ENCODE results near the gene CBX2. TPM values are rescaled to one million over a fixed set of nuclear protein-coding genes. Genes with fewer than 3 reads are reported as not detected.

Gene CBX2
- total RNA-seq, 1 donor from 2014 or later = 5.7 TPM

- H3K9ac ChIP-seq (ENCODE audit: low read depth in 1 of 3, low read length in 3 of 3) = no peak overlapping the region
- peaks cover 94 to 99% (median 95%) of the 10 kb centered on the region in 3 donors for H3K27me3 ChIP-seq (ENCODE audit: control insufficient read depth in 3 of 3, insufficient read depth in 3 of 3, low read length in 3 of 3)
- H3K4me1 ChIP-seq (ENCODE audit: control insufficient read depth in 3 of 3, insufficient read depth in 3 of 3, low read length in 3 of 3) = peaks cover 12 to 26% (median 25%) of the 10 kb centered on the region in 3 donors
- no peaks in the 10 kb centered on the region for H3K9me3 ChIP-seq (ENCODE audit: control insufficient read depth in 3 of 3, low read length in 3 of 3)
- H3K4me3 ChIP-seq (ENCODE audit: low read length in 3 of 3) = no peak overlapping the region
- H3K36me3 ChIP-seq (ENCODE audit: control insufficient read depth in 3 of 3, insufficient read depth in 3 of 3, low read length in 3 of 3) = no peaks in the 10 kb centered on the region
- no peak overlapping the region for H3K27ac ChIP-seq (ENCODE audit: low read depth, low read length)
Observed at GRCh38 chr17:79804856-79805696, 27.1 kb downstream of the CBX2 start.

GRCh38 chr17:79806446-79806760, 28.5 kb downstream of the CBX2 start:
- Histone ChIP-seq H3K36me3 (ENCODE audit: control insufficient read depth in 3 of 3, insufficient read depth in 3 of 3, low read length in 3 of 3) (no peaks in the 10 kb centered on the region), H3K27me3 (ENCODE audit: control insufficient read depth in 3 of 3, insufficient read depth in 3 of 3, low read length in 3 of 3) (peaks cover 92 to 97% (median 92%) of the 10 kb centered on the region in 3 donors), H3K9ac (ENCODE audit: low read depth in 1 of 3, low read length in 3 of 3) (no peak overlapping the region), H3K4me3 (ENCODE audit: low read length in 3 of 3) (no peak overlapping the region), H3K27ac (ENCODE audit: low read depth, low read length) (no peak overlapping the region), H3K4me1 (ENCODE audit: control insufficient read depth in 3 of 3, insufficient read depth in 3 of 3, low read length in 3 of 3) (peaks cover 9 to 22% (median 20%) of the 10 kb centered on the region in 3 donors), H3K9me3 (ENCODE audit: control insufficient read depth in 3 of 3, low read length in 3 of 3) (no peaks in the 10 kb centered on the region)

GRCh38 chr17:79806863-79807720, 29.1 kb downstream of the CBX2 start:
- peaks cover 92 to 97% (median 92%) of the 10 kb centered on the region in 3 donors for H3K27me3 ChIP-seq (ENCODE audit: control insufficient read depth in 3 of 3, insufficient read depth in 3 of 3, low read length in 3 of 3)
- H3K4me3 ChIP-seq (ENCODE audit: low read length in 3 of 3) = no peak overlapping the region
- no peak overlapping the region for H3K27ac ChIP-seq (ENCODE audit: low read depth, low read length)
- no peaks in the 10 kb centered on the region for H3K36me3 ChIP-seq (ENCODE audit: control insufficient read depth in 3 of 3, insufficient read depth in 3 of 3, low read length in 3 of 3)
- peaks cover 13 to 27% (median 27%) of the 10 kb centered on the region in 3 donors for H3K4me1 ChIP-seq (ENCODE audit: control insufficient read depth in 3 of 3, insufficient read depth in 3 of 3, low read length in 3 of 3)
- H3K9ac ChIP-seq (ENCODE audit: low read depth in 1 of 3, low read length in 3 of 3) = no peak overlapping the region
- H3K9me3 ChIP-seq (ENCODE audit: control insufficient read depth in 3 of 3, low read length in 3 of 3) = no peaks in the 10 kb centered on the region

GRCh38 chr17:79808763-79809529, 31.0 kb downstream of the CBX2 start:
- Histone ChIP-seq H3K4me3 (ENCODE audit: low read length in 3 of 3) (no peak overlapping the region), H3K27me3 (ENCODE audit: control insufficient read depth in 3 of 3, insufficient read depth in 3 of 3, low read length in 3 of 3) (peaks cover 83 to 94% (median 87%) of the 10 kb centered on the region in 3 donors), H3K36me3 (ENCODE audit: control insufficient read depth in 3 of 3, insufficient read depth in 3 of 3, low read length in 3 of 3) (no peaks in the 10 kb centered on the region), H3K27ac (ENCODE audit: low read depth, low read length) (no peak overlapping the region), H3K4me1 (ENCODE audit: control insufficient read depth in 3 of 3, insufficient read depth in 3 of 3, low read length in 3 of 3) (peaks cover 10 to 26% (median 18%) of the 10 kb centered on the region in 3 donors), H3K9me3 (ENCODE audit: control insufficient read depth in 3 of 3, low read length in 3 of 3) (no peaks in the 10 kb centered on the region), H3K9ac (ENCODE audit: low read depth in 1 of 3, low read length in 3 of 3) (no peak overlapping the region)

- H3K9ac ChIP-seq (ENCODE audit: low read depth in 1 of 3, low read length in 3 of 3) = no peak overlapping the region
- no peak overlapping the region for H3K27ac ChIP-seq (ENCODE audit: low read depth, low read length)
- no peaks in the 10 kb centered on the region for H3K36me3 ChIP-seq (ENCODE audit: control insufficient read depth in 3 of 3, insufficient read depth in 3 of 3, low read length in 3 of 3)
- no peak overlapping the region for H3K4me3 ChIP-seq (ENCODE audit: low read length in 3 of 3)
- H3K27me3 ChIP-seq (ENCODE audit: control insufficient read depth in 3 of 3, insufficient read depth in 3 of 3, low read length in 3 of 3) = peaks cover 83 to 94% (median 87%) of the 10 kb centered on the region in 3 donors
- H3K9me3 ChIP-seq (ENCODE audit: control insufficient read depth in 3 of 3, low read length in 3 of 3) = no peaks in the 10 kb centered on the region
- H3K4me1 ChIP-seq (ENCODE audit: control insufficient read depth in 3 of 3, insufficient read depth in 3 of 3, low read length in 3 of 3) = peaks cover 10 to 31% (median 22%) of the 10 kb centered on the region in 3 donors
Observed at GRCh38 chr17:79809530-79810129, 31.7 kb downstream of the CBX2 start.

GRCh38 chr17:79810130-79811010, 32.4 kb downstream of the CBX2 start:
- H3K27ac ChIP-seq (ENCODE audit: low read depth, low read length) = no peak overlapping the region
- no peak overlapping the region for H3K9ac ChIP-seq (ENCODE audit: low read depth in 1 of 3, low read length in 3 of 3)
- no peaks in the 10 kb centered on the region for H3K9me3 ChIP-seq (ENCODE audit: control insufficient read depth in 3 of 3, low read length in 3 of 3)
- peaks cover 16 to 34% (median 24%) of the 10 kb centered on the region in 3 donors for H3K4me1 ChIP-seq (ENCODE audit: control insufficient read depth in 3 of 3, insufficient read depth in 3 of 3, low read length in 3 of 3)
- no peaks in the 10 kb centered on the region for H3K36me3 ChIP-seq (ENCODE audit: control insufficient read depth in 3 of 3, insufficient read depth in 3 of 3, low read length in 3 of 3)
- H3K27me3 ChIP-seq (ENCODE audit: control insufficient read depth in 3 of 3, insufficient read depth in 3 of 3, low read length in 3 of 3) = peaks cover 82 to 94% (median 87%) of the 10 kb centered on the region in 3 donors
- H3K4me3 ChIP-seq (ENCODE audit: low read length in 3 of 3) = no peak overlapping the region

- H3K9me3 ChIP-seq (ENCODE audit: control insufficient read depth in 3 of 3, low read length in 3 of 3) = no peaks in the 10 kb centered on the region
- H3K27me3 ChIP-seq (ENCODE audit: control insufficient read depth in 3 of 3, insufficient read depth in 3 of 3, low read length in 3 of 3) = peaks cover 82 to 94% (median 86%) of the 10 kb centered on the region in 3 donors
- no peaks in the 10 kb centered on the region for H3K36me3 ChIP-seq (ENCODE audit: control insufficient read depth in 3 of 3, insufficient read depth in 3 of 3, low read length in 3 of 3)
- peaks cover 16 to 36% (median 24%) of the 10 kb centered on the region in 3 donors for H3K4me1 ChIP-seq (ENCODE audit: control insufficient read depth in 3 of 3, insufficient read depth in 3 of 3, low read length in 3 of 3)
- no peak overlapping the region for H3K27ac ChIP-seq (ENCODE audit: low read depth, low read length)
- H3K4me3 ChIP-seq (ENCODE audit: low read length in 3 of 3) = peak overlapping the region in 1 of 3 donors; percentile 13
- no peak overlapping the region for H3K9ac ChIP-seq (ENCODE audit: low read depth in 1 of 3, low read length in 3 of 3)
Observed at GRCh38 chr17:79811011-79811867, 33.3 kb downstream of the CBX2 start.

GRCh38 chr17:79811868-79812352, 34.0 kb downstream of the CBX2 start:
- Histone ChIP-seq H3K4me3 (ENCODE audit: low read length in 3 of 3) (peak overlapping the region in 1 of 3 donors; percentile 13), H3K9ac (ENCODE audit: low read depth in 1 of 3, low read length in 3 of 3) (no peak overlapping the region), H3K27ac (ENCODE audit: low read depth, low read length) (no peak overlapping the region), H3K36me3 (ENCODE audit: control insufficient read depth in 3 of 3, insufficient read depth in 3 of 3, low read length in 3 of 3) (no peaks in the 10 kb centered on the region), H3K9me3 (ENCODE audit: control insufficient read depth in 3 of 3, low read length in 3 of 3) (no peaks in the 10 kb centered on the region), H3K4me1 (ENCODE audit: control insufficient read depth in 3 of 3, insufficient read depth in 3 of 3, low read length in 3 of 3) (peaks cover 16 to 36% (median 24%) of the 10 kb centered on the region in 3 donors), H3K27me3 (ENCODE audit: control insufficient read depth in 3 of 3, insufficient read depth in 3 of 3, low read length in 3 of 3) (peaks cover 82 to 94% (median 86%) of the 10 kb centered on the region in 3 donors)

Measured in skeletal muscle tissue (tissue), 4 donors.